Epithelial cell of proximal tubule (primary cell): ENCODE results near the gene GRSF1. TPM values are rescaled to one million over a fixed set of nuclear protein-coding genes. Genes with fewer than 3 reads are reported as not detected.

ENCODE experiments used
- DNase-seq: peaks from one replicate; pipeline ENCODE4 v3.0.0-alpha.2; 2011; ENCODE audit warnings: low read depth
- H3K4me3 ChIP-seq: 2 replicates; pipeline ENCODE4 v1.5.1; 2011; ENCODE audit warnings: low read depth, mild to moderate bottlenecking, low read length
- CTCF ChIP-seq: conservative IDR thresholded peaks from 2 replicates; pipeline ENCODE4 v1.5.1; 2012; ENCODE audit warnings: low read depth, mild to moderate bottlenecking, low read length
- total RNA-seq: library from RNA; depleted of rRNA; stranded (reverse); fragments of >200 nt; gene quantifications from 2 replicates; pipeline ENCODE4 v1.2.3, GENCODE V29; 2015

GRSF1 gene
- total RNA-seq = 89.1 and 97.3 TPM in 2 replicates

- TF ChIP-seq CTCF = no peak
- peak within 1 kb of the TSS; percentile 99 for H3K4me3 ChIP-seq
- peak; percentile 31 for DNase-seq
Measured at GRCh38 chr4:70839589-70840093, at the start of gene GRSF1. TSS of gene GRSF1 (minus strand) at chr4:70839890. CDS start at chr4:70839827, 63 bp downstream.

- DNase-seq = no peak
- peak; percentile 48 for TF ChIP-seq CTCF
- no peak overlapping the region for H3K4me3 ChIP-seq
Measured at GRCh38 chr4:70885174-70885573, 45.5 kb upstream of the GRSF1 start.

- H3K4me3 ChIP-seq = no peak overlapping the region
- DNase-seq = no peak
- TF ChIP-seq CTCF = no peak
Measured at GRCh38 chr4:70880739-70881138, 41.0 kb upstream of the GRSF1 start.

- TF ChIP-seq CTCF = no peak
- no peak overlapping the region for H3K4me3 ChIP-seq
- no peak for DNase-seq
Measured at GRCh38 chr4:70877556-70877955, 37.9 kb upstream of the GRSF1 start.

- no peak for DNase-seq
- TF ChIP-seq CTCF = no peak
- no peak overlapping the region for H3K4me3 ChIP-seq
Measured at GRCh38 chr4:70874268-70875156, 34.8 kb upstream of the GRSF1 start.

- no peak overlapping the region for H3K4me3 ChIP-seq
- DNase-seq = no peak
- no peak for TF ChIP-seq CTCF
Measured at GRCh38 chr4:70873216-70873615, 33.5 kb upstream of the GRSF1 start.

GRCh38 chr4:70868778-70869177 is 29.1 kb upstream of the GRSF1 start:
- TF ChIP-seq CTCF = no peak

More at GRCh38 chr4:70868778-70869177, 29.1 kb upstream of the GRSF1 start:
- DNase-seq = no peak
- no peak overlapping the region for H3K4me3 ChIP-seq
